Superior temporal gyrus (tissue), 1 donor: ENCODE results near the gene CBFA2T3.
"Not testable (repeated sequence)": the region's sequence is repeated elsewhere in the genome, so short reads cannot be mapped to it uniquely, and the experiment has no call there.

ENCODE experiments used
- DNase-seq: peaks from one replicate; pipeline ENCODE4 v3.0.0-alpha.2; 2016; ENCODE audit errors: extremely low spot score

CBFA2T3 gene

GRCh38 chr16:88909431-88910210 is 67.4 kb downstream of the CBFA2T3 start:
- DNase-seq = no peak

- no peak for DNase-seq
Measured at GRCh38 chr16:88908307-88908706, 68.7 kb downstream of the CBFA2T3 start.

GRCh38 chr16:88907768-88908167 is 69.2 kb downstream of the CBFA2T3 start:
- no peak for DNase-seq

- DNase-seq = no peak
Measured at GRCh38 chr16:88906535-88907105, 70.4 kb downstream of the CBFA2T3 start.

- DNase-seq = no peak
Measured at GRCh38 chr16:88906020-88906419, 71.0 kb downstream of the CBFA2T3 start.

- no peak for DNase-seq
Measured at GRCh38 chr16:88905563-88905962, 71.4 kb downstream of the CBFA2T3 start.

GRCh38 chr16:88904676-88905365 is 72.2 kb downstream of the CBFA2T3 start:
- DNase-seq = no peak

- DNase-seq = no peak
Measured at GRCh38 chr16:88903267-88903666, 73.7 kb downstream of the CBFA2T3 start.

- no peak for DNase-seq
Measured at GRCh38 chr16:88902744-88903143, 74.3 kb downstream of the CBFA2T3 start.

GRCh38 chr16:88901718-88902337 is 75.2 kb downstream of the CBFA2T3 start:
- DNase-seq = no peak

- DNase-seq = no peak
Measured at GRCh38 chr16:88900662-88901052, 76.3 kb downstream of the CBFA2T3 start.

- DNase-seq = no peak
Measured at GRCh38 chr16:88899901-88900661, 76.9 kb downstream of the CBFA2T3 start.

- no peak for DNase-seq
Measured at GRCh38 chr16:88897696-88898425, 79.1 kb downstream of the CBFA2T3 start.

GRCh38 chr16:88896238-88897070 is 80.6 kb downstream of the CBFA2T3 start:
- DNase-seq = no peak

GRCh38 chr16:88895335-88895734 is 81.7 kb downstream of the CBFA2T3 start:
- DNase-seq = no peak

- no peak for DNase-seq
Measured at GRCh38 chr16:88894681-88895300, 82.2 kb downstream of the CBFA2T3 start.

- DNase-seq = not testable (repeated sequence)
Measured at GRCh38 chr16:88894266-88894665, 82.7 kb downstream of the CBFA2T3 start.

- DNase-seq = no peak
Measured at GRCh38 chr16:88893127-88893968, 83.7 kb downstream of the CBFA2T3 start.

- no peak for DNase-seq
Measured at GRCh38 chr16:88892065-88892464, 84.9 kb downstream of the CBFA2T3 start.
